Liver (tissue), 3 donors: Measurements from ENCODE around the gene MYOM3.

ENCODE experiments used
- MAX ChIP-seq: IDR thresholded peaks from 2 replicates; pipeline ENCODE4 v1.6.1; 2016; ENCODE audit warnings: antibody characterized with exemption
- RAD21 ChIP-seq, 2 donors: IDR thresholded peaks; 2 replicates each; pipeline ENCODE4 v1.6.1; 2016; ENCODE audit warnings: antibody characterized with exemption in 2 of 2, mild to moderate bottlenecking in 2 of 2
- REST ChIP-seq: IDR thresholded peaks from 2 replicates; pipeline ENCODE4 v1.6.1; 2016; ENCODE audit warnings: antibody characterized with exemption, mild to moderate bottlenecking
- SP1 ChIP-seq: IDR thresholded peaks from 2 replicates; pipeline ENCODE4 v1.6.1; 2018; ENCODE audit warnings: antibody characterized with exemption, mild to moderate bottlenecking
- TF ChIP-seq, protein P1 (sequence below): fragments of 150-350 bp; IDR thresholded peaks from 2 replicates; pipeline ENCODE4 v1.5.1; 2017; ENCODE audit warnings: improper control_type of control experiment, low read depth, low read length; ENCODE audit not compliant: missing input control
- donor health status: healthy.
- donor health status: healthy.

- TF ChIP-seq SP1 (no peak), MAX (no peak), RAD21 (IDR thresholded peaks at IDR 0.05) (no peak), REST (no peak)
- TF ChIP-seq, protein P1, sequence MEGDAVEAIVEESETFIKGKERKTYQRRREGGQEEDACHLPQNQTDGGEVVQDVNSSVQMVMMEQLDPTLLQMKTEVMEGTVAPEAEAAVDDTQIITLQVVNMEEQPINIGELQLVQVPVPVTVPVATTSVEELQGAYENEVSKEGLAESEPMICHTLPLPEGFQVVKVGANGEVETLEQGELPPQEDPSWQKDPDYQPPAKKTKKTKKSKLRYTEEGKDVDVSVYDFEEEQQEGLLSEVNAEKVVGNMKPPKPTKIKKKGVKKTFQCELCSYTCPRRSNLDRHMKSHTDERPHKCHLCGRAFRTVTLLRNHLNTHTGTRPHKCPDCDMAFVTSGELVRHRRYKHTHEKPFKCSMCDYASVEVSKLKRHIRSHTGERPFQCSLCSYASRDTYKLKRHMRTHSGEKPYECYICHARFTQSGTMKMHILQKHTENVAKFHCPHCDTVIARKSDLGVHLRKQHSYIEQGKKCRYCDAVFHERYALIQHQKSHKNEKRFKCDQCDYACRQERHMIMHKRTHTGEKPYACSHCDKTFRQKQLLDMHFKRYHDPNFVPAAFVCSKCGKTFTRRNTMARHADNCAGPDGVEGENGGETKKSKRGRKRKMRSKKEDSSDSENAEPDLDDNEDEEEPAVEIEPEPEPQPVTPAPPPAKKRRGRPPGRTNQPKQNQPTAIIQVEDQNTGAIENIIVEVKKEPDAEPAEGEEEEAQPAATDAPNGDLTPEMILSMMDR = no peak
These were observed 25.1 kb upstream of the MYOM3 start for GRCh38 chr1:24136956-24137539.
